GM21447 (cell line): ENCODE data around the gene VPS9D1.
"Not testable (repeated sequence)": the region's sequence is repeated elsewhere in the genome, so short reads cannot be mapped to it uniquely, and the experiment has no call there.

Experiments
- ATAC-seq: cut with Tn5 transposase; IDR thresholded peaks from one replicate; pipeline ENCODE4 v1.9.1; 2021; ENCODE audit not compliant: unreplicated experiment

VPS9D1 gene

GRCh38 chr16:89710709-89711564 is 9.8 kb downstream of the VPS9D1 start:
- no peak for ATAC-seq

GRCh38 chr16:89709716-89710432 is 10.8 kb downstream of the VPS9D1 start:
- ATAC-seq, result no peak

- ATAC-seq, result no peak
Observed at GRCh38 chr16:89709166-89709565, 11.5 kb downstream of the VPS9D1 start.

GRCh38 chr16:89708481-89708931 is 12.2 kb downstream of the VPS9D1 start:
- no peak for ATAC-seq

GRCh38 chr16:89707695-89708094 is 13.0 kb downstream of the VPS9D1 start:
- ATAC-seq, result no peak

GRCh38 chr16:89706518-89707260 is 14.0 kb downstream of the VPS9D1 start:
- no peak for ATAC-seq

GRCh38 chr16:89705006-89705405 is 15.7 kb downstream of the VPS9D1 start:
- no peak for ATAC-seq

- no peak for ATAC-seq
Observed at GRCh38 chr16:89704281-89704680, 16.4 kb downstream of the VPS9D1 start.

GRCh38 chr16:89701425-89702406 is 19.0 kb downstream of the VPS9D1 start, which contains the start of gene SPATA2L:
TSS of gene SPATA2L (minus strand) at chr16:89701705. CDS start at chr16:89701232, 473 bp downstream.
- peak; percentile 64 for ATAC-seq

GRCh38 chr16:89700649-89701424 is 19.9 kb downstream of the VPS9D1 start:
- ATAC-seq, result peak; percentile 16

GRCh38 chr16:89700100-89700648 is 20.5 kb downstream of the VPS9D1 start:
- peak; percentile 40 for ATAC-seq

- not testable (repeated sequence) for ATAC-seq
Observed at GRCh38 chr16:89699629-89700099, 21.0 kb downstream of the VPS9D1 start.

- ATAC-seq, result not testable (repeated sequence)
Observed at GRCh38 chr16:89698717-89699116, 22.0 kb downstream of the VPS9D1 start.

- ATAC-seq, result no peak
Observed at GRCh38 chr16:89697616-89698331, 22.9 kb downstream of the VPS9D1 start.

- ATAC-seq, result no peak
Observed at GRCh38 chr16:89697161-89697615, 23.5 kb downstream of the VPS9D1 start.

GRCh38 chr16:89696670-89697128 is 24.0 kb downstream of the VPS9D1 start:
- no peak for ATAC-seq

- ATAC-seq, result no peak
Observed at GRCh38 chr16:89695875-89696669, 24.6 kb downstream of the VPS9D1 start.
